Activated CD8-positive, alpha-beta T cell treated with anti-CD3 and anti-CD28 coated beads, Interleukin-2, amount 10 ng/mL, durations not matched to agents 7 days and 5 days (primary cell): ENCODE measurements around the gene ATP2B3. TPM values are rescaled to one million over a fixed set of nuclear protein-coding genes. Genes with fewer than 3 reads are reported as not detected.

Source experiments
- ATAC-seq: fragments of 150-1000 bp; cut with Tn5 transposase; one replicate; pipeline ENCODE4 v1.10.0; 2021; ENCODE audit warnings: moderate library complexity
- CTCF ChIA-PET: fragments of 350-600 bp; sonication (Branson Sonifier 250); formaldehyde crosslinking; loops from one replicate; lab custom pipeline; 2021; ENCODE audit warnings: antibody characterized with exemption; lab: Charles Lee
- POLR2A ChIA-PET: fragments of 350-600 bp; sonication (Branson Sonifier 250); formaldehyde crosslinking; loops from one replicate; lab custom pipeline; 2021; ENCODE audit warnings: antibody characterized with exemption; lab: Charles Lee
- DNase-seq: peaks from one replicate; pipeline ENCODE4 v3.0.0-alpha.2; 2020
- H3K27ac Mint-ChIP-seq: one replicate; pipeline ENCODE4 v1.8.0; 2021; ENCODE audit warnings: mild to moderate bottlenecking, mixed read lengths
- H3K27me3 Mint-ChIP-seq: one replicate; pipeline ENCODE4 v1.8.0; 2021; ENCODE audit warnings: low read depth, mixed read lengths
- H3K36me3 Mint-ChIP-seq: one replicate; pipeline ENCODE4 v1.8.0; 2021; ENCODE audit warnings: low read depth, mixed read lengths
- H3K4me1 Mint-ChIP-seq: one replicate; pipeline ENCODE4 v1.8.0; 2021; ENCODE audit warnings: low read depth, mixed read lengths
- H3K4me3 Mint-ChIP-seq: one replicate; pipeline ENCODE4 v1.8.0; 2021; ENCODE audit warnings: mild to moderate bottlenecking, mixed read lengths
- H3K9me3 Mint-ChIP-seq: one replicate; pipeline ENCODE4 v1.8.0; 2022; ENCODE audit warnings: mixed read lengths; ENCODE audit not compliant: insufficient read depth
- total RNA-seq, 2 experiments: library from RNA; stranded (reverse); gene quantifications; one replicate each; pipeline ENCODE4 v1.2.3, GENCODE V29; 2021

ATP2B3 gene
- total RNA-seq, 2 experiments from 2014 or later = not detected

GRCh38 chrX:153514259-153514658 is 3.2 kb upstream of the ATP2B3 start:
- Mint-ChIP-seq H3K27ac (no peak overlapping the region), H3K4me3 (no peak overlapping the region), H3K9me3 (no peaks in the 10 kb centered on the region), H3K36me3 (no peaks in the 10 kb centered on the region), H3K27me3 (peaks cover 19% of the 10 kb centered on the region), H3K4me1 (peaks cover 8% of the 10 kb centered on the region)
- DNase-seq (no peak), ATAC-seq (no peak)
- ChIA-PET CTCF (no interaction called here), POLR2A (no interaction called here)

GRCh38 chrX:153515435-153515834 is 2.0 kb upstream of the ATP2B3 start:
- ChIA-PET CTCF (interaction anchor here (0.8 kb wide), 1 partner anchor 8 kb away, joined by 3 read pairs; no protein-coding TSS in a partner anchor), POLR2A (no interaction called here)
- DNase-seq (no peak), ATAC-seq (no peak)
- H3K36me3 Mint-ChIP-seq = no peaks in the 10 kb centered on the region
- H3K4me3 Mint-ChIP-seq = no peak overlapping the region
- H3K4me1 Mint-ChIP-seq = peaks cover 12% of the 10 kb centered on the region
- no peak overlapping the region for H3K27ac Mint-ChIP-seq
- H3K27me3 Mint-ChIP-seq = peaks cover 21% of the 10 kb centered on the region
- no peaks in the 10 kb centered on the region for H3K9me3 Mint-ChIP-seq

GRCh38 chrX:153516073-153516472 is 1.4 kb upstream of the ATP2B3 start:
- ChIA-PET POLR2A (no interaction called here), CTCF (interaction anchor here (0.8 kb wide), 1 partner anchor 9 kb away, joined by 3 read pairs; no protein-coding TSS in a partner anchor)
- Mint-ChIP-seq H3K27ac (no peak overlapping the region), H3K27me3 (peaks cover 21% of the 10 kb centered on the region), H3K4me1 (peaks cover 12% of the 10 kb centered on the region), H3K4me3 (no peak overlapping the region), H3K9me3 (no peaks in the 10 kb centered on the region), H3K36me3 (no peaks in the 10 kb centered on the region)
- DNase-seq (no peak), ATAC-seq (no peak)

GRCh38 chrX:153517946-153518834 is 748 bp downstream of the ATP2B3 start:
- CTCF ChIA-PET = no interaction called here
- Mint-ChIP-seq H3K9me3 (no peaks in the 10 kb centered on the region), H3K27me3 (peaks cover 21% of the 10 kb centered on the region), H3K4me3 (no peak overlapping the region), H3K27ac (no peak overlapping the region), H3K36me3 (no peaks in the 10 kb centered on the region), H3K4me1 (peaks cover 17% of the 10 kb centered on the region)
- DNase-seq (no peak), ATAC-seq (no peak)
- POLR2A ChIA-PET = no interaction called here

GRCh38 chrX:153519569-153520286 is 2.3 kb downstream of the ATP2B3 start:
- H3K9me3 Mint-ChIP-seq = no peaks in the 10 kb centered on the region
- POLR2A ChIA-PET = interaction anchor here (0.6 kb wide), 1 partner anchor 92 kb away, joined by 3 read pairs; no protein-coding TSS in a partner anchor

GRCh38 chrX:153520287-153520917 is 3.0 kb downstream of the ATP2B3 start:
- Mint-ChIP-seq H3K27ac (no peak overlapping the region), H3K36me3 (no peaks in the 10 kb centered on the region), H3K4me3 (no peak overlapping the region), H3K4me1 (peaks cover 17% of the 10 kb centered on the region), H3K27me3 (peaks cover 21% of the 10 kb centered on the region), H3K9me3 (no peaks in the 10 kb centered on the region)
- ATAC-seq (no peak), DNase-seq (no peak)
- ChIA-PET POLR2A (interaction anchor here (0.6 kb wide), 1 partner anchor 91 kb away, joined by 3 read pairs; no protein-coding TSS in a partner anchor), CTCF (interaction anchor here (0.8 kb wide), 1 partner anchor 85 kb away, joined by 3 read pairs; no protein-coding TSS in a partner anchor)

More at GRCh38 chrX:153519569-153520286, 2.3 kb downstream of the ATP2B3 start:
- peaks cover 17% of the 10 kb centered on the region for H3K4me1 Mint-ChIP-seq
- no peaks in the 10 kb centered on the region for H3K36me3 Mint-ChIP-seq
- H3K27me3 Mint-ChIP-seq = peaks cover 21% of the 10 kb centered on the region
- no peak overlapping the region for H3K27ac Mint-ChIP-seq
- CTCF ChIA-PET = interaction anchor here (0.8 kb wide), 1 partner anchor 86 kb away, joined by 3 read pairs; no protein-coding TSS in a partner anchor
- ATAC-seq (no peak), DNase-seq (no peak)
- no peak overlapping the region for H3K4me3 Mint-ChIP-seq

GRCh38 chrX:153521034-153521433 is 3.6 kb downstream of the ATP2B3 start:
- H3K9me3 Mint-ChIP-seq = no peaks in the 10 kb centered on the region
- ChIA-PET CTCF (no interaction called here), POLR2A (interaction anchor here (0.6 kb wide), 1 partner anchor 12 kb away, joined by 4 read pairs; no protein-coding TSS in a partner anchor)
- H3K27ac Mint-ChIP-seq = no peak overlapping the region
- no peaks in the 10 kb centered on the region for H3K36me3 Mint-ChIP-seq
- H3K4me3 Mint-ChIP-seq = no peak overlapping the region
- peaks cover 17% of the 10 kb centered on the region for H3K4me1 Mint-ChIP-seq
- H3K27me3 Mint-ChIP-seq = peaks cover 17% of the 10 kb centered on the region
- ATAC-seq (no peak), DNase-seq (no peak)

- Mint-ChIP-seq H3K36me3 (no peaks in the 10 kb centered on the region), H3K27me3 (peaks cover 10% of the 10 kb centered on the region), H3K9me3 (no peaks in the 10 kb centered on the region), H3K4me1 (peaks cover 17% of the 10 kb centered on the region), H3K27ac (no peak overlapping the region), H3K4me3 (no peak overlapping the region)
- DNase-seq (no peak), ATAC-seq (no peak)
- CTCF ChIA-PET = no interaction called here
- POLR2A ChIA-PET = no interaction called here
These were observed 4.8 kb downstream of the ATP2B3 start for GRCh38 chrX:153522259-153522658.

- no peak for ATAC-seq
- Mint-ChIP-seq H3K4me3 (no peak overlapping the region), H3K27me3 (peaks cover 8% of the 10 kb centered on the region), H3K27ac (no peak overlapping the region), H3K4me1 (peaks cover 17% of the 10 kb centered on the region), H3K36me3 (no peaks in the 10 kb centered on the region), H3K9me3 (no peaks in the 10 kb centered on the region)
- DNase-seq = no peak
- CTCF ChIA-PET = interaction anchor here (0.6 kb wide), 1 partner anchor 491 kb away, joined by 4 read pairs; no protein-coding TSS in a partner anchor
- POLR2A ChIA-PET = no interaction called here
These were observed 5.8 kb downstream of the ATP2B3 start for GRCh38 chrX:153523269-153523668.

- H3K4me3 Mint-ChIP-seq = no peak overlapping the region
- ChIA-PET CTCF (no interaction called here), POLR2A (no interaction called here)
- DNase-seq (no peak), ATAC-seq (no peak)
- peaks cover 9% of the 10 kb centered on the region for H3K4me1 Mint-ChIP-seq
- no peaks in the 10 kb centered on the region for H3K9me3 Mint-ChIP-seq
- H3K27ac Mint-ChIP-seq = no peak overlapping the region
- peaks cover 2% of the 10 kb centered on the region for H3K27me3 Mint-ChIP-seq
- no peaks in the 10 kb centered on the region for H3K36me3 Mint-ChIP-seq
These were observed 6.8 kb downstream of the ATP2B3 start for GRCh38 chrX:153524234-153524633.

- Mint-ChIP-seq H3K27me3 (no peaks in the 10 kb centered on the region), H3K9me3 (no peaks in the 10 kb centered on the region), H3K36me3 (no peaks in the 10 kb centered on the region), H3K4me3 (no peak overlapping the region), H3K4me1 (peaks cover 5% of the 10 kb centered on the region), H3K27ac (no peak overlapping the region)
- DNase-seq (no peak), ATAC-seq (no peak)
- CTCF ChIA-PET = no interaction called here
- POLR2A ChIA-PET = no interaction called here
These were observed 8.0 kb downstream of the ATP2B3 start for GRCh38 chrX:153525451-153525850.
